CD14-positive monocyte (primary cell): ENCODE measurements around the gene SLC22A31. TPM values are rescaled to one million over a fixed set of nuclear protein-coding genes. Genes with fewer than 3 reads are reported as not detected.

ENCODE experiments used
- DNase-seq, 3 donors: peaks; one replicate each; pipeline ENCODE4 v3.0.0-alpha.2; 2011 to 2022
- H2AFZ ChIP-seq: 2 replicates; pipeline ENCODE4 v1.6.0; 2012; ENCODE audit warnings: mild to moderate bottlenecking, low read depth, low read length, inconsistent platforms; ENCODE audit not compliant: insufficient read depth, poor library complexity, severe bottlenecking
- H3K27ac ChIP-seq, 2 donors: 1 replicate in 1 of 2; 2 replicates in 1 of 2; pipeline ENCODE4 v1.5.1; 2012 to 2013; ENCODE audit warnings: low read length in 2 of 2, control low read depth in 1 of 2, inconsistent platforms in 1 of 2, low read depth in 1 of 2, mild to moderate bottlenecking in 1 of 2
- H3K27me3 ChIP-seq, 2 donors: one replicate each; pipeline versions ENCODE4 v1.6.0 to v1.6.1; 2011 to 2013; ENCODE audit warnings: low read length in 2 of 2; ENCODE audit not compliant: control insufficient read depth in 2 of 2, insufficient read depth in 2 of 2
- H3K36me3 ChIP-seq, 2 donors: replicated peaks in 1 of 2; 1 replicate in 1 of 2; 2 replicates in 1 of 2; pipeline versions ENCODE4 v1.5.1 to v1.6.1; 2012 to 2013; ENCODE audit warnings: low read length in 2 of 2, control low read depth in 1 of 2, inconsistent platforms in 1 of 2, mild to moderate bottlenecking in 1 of 2; ENCODE audit not compliant: insufficient read depth in 2 of 2, control insufficient read depth in 1 of 2
- H3K4me1 ChIP-seq, 2 donors: 1 replicate in 1 of 2; 2 replicates in 1 of 2; pipeline versions ENCODE4 v1.5.1 to v1.6.1; 2012 to 2013; ENCODE audit warnings: low read length in 2 of 2, control low read depth in 1 of 2, inconsistent platforms in 1 of 2, mild to moderate bottlenecking in 1 of 2, moderate library complexity in 1 of 2; ENCODE audit not compliant: insufficient read depth in 2 of 2, control insufficient read depth in 1 of 2
- H3K4me2 ChIP-seq: replicated peaks from 2 replicates; pipeline ENCODE3; 2012; ENCODE audit warnings: low read length, moderate library complexity, mild to moderate bottlenecking; ENCODE audit not compliant: poor library complexity, severe bottlenecking; ENCODE audit errors: extremely low read depth
- H3K4me3 ChIP-seq, 3 experiments: fragments of 200-600 bp in 1 of 3; sonication (generic) in 1 of 3; replicated peaks in 1 of 3; 1 replicate in 2 of 3; 2 replicates in 1 of 3; pipeline ENCODE4 v1.5.1; 2011 to 2013; ENCODE audit warnings: low read length in 3 of 3, mild to moderate bottlenecking in 3 of 3, control low read depth in 2 of 3, low read depth in 2 of 3, inconsistent platforms in 1 of 3, moderate library complexity in 1 of 3
- H3K79me2 ChIP-seq: 2 replicates; pipeline ENCODE4 v1.6.0; 2012; ENCODE audit warnings: mild to moderate bottlenecking, control low read depth, inconsistent platforms, low read length, moderate library complexity; ENCODE audit not compliant: insufficient read depth
- H3K9ac ChIP-seq: 2 replicates; pipeline ENCODE4 v1.6.0; 2017; ENCODE audit warnings: low read length, mild to moderate bottlenecking; ENCODE audit not compliant: insufficient read depth, poor library complexity, severe bottlenecking
- H3K9me3 ChIP-seq, 2 donors: replicated peaks in 1 of 2; 1 replicate in 1 of 2; 2 replicates in 1 of 2; pipeline versions ENCODE4 v1.5.1 to v1.6.1; 2012 to 2013; ENCODE audit warnings: low read length in 2 of 2, control low read depth in 1 of 2; ENCODE audit not compliant: control insufficient read depth in 1 of 2, insufficient read depth in 1 of 2
- H4K20me1 ChIP-seq: 2 replicates; pipeline ENCODE4 v1.6.0; 2012; ENCODE audit warnings: mild to moderate bottlenecking, low read length, control low read depth, moderate library complexity; ENCODE audit not compliant: insufficient read depth
- H3K27ac Mint-ChIP-seq, 7 donors: one replicate each; pipeline ENCODE4 v1.8.0; 2020; ENCODE audit warnings: mild to moderate bottlenecking in 7 of 7, mixed read lengths in 7 of 7, moderate library complexity in 6 of 7, inconsistent platforms in 2 of 7
- H3K27me3 Mint-ChIP-seq, 3 donors: one replicate each; pipeline ENCODE4 v1.8.0; 2021 to 2022; ENCODE audit warnings: low read depth in 3 of 3, mild to moderate bottlenecking in 3 of 3, mixed read lengths in 3 of 3, moderate library complexity in 3 of 3, inconsistent platforms in 1 of 3
- H3K36me3 Mint-ChIP-seq, 2 donors: one replicate each; pipeline ENCODE4 v1.8.0; 2020; ENCODE audit warnings: mixed read lengths in 2 of 2, inconsistent platforms in 1 of 2, mild to moderate bottlenecking in 1 of 2
- H3K4me1 Mint-ChIP-seq: one replicate; pipeline ENCODE4 v1.8.0; 2020; ENCODE audit warnings: mild to moderate bottlenecking, mixed read lengths
- H3K4me3 Mint-ChIP-seq, 2 donors: one replicate each; pipeline ENCODE4 v1.8.0; 2020; ENCODE audit warnings: mild to moderate bottlenecking in 2 of 2, mixed read lengths in 2 of 2, moderate library complexity in 1 of 2
- H3K9me3 Mint-ChIP-seq, 7 donors: one replicate each; pipeline ENCODE4 v1.8.0; 2020 to 2022; ENCODE audit warnings: mixed read lengths in 7 of 7, mild to moderate bottlenecking in 6 of 7, moderate library complexity in 6 of 7, inconsistent platforms in 2 of 7
- WGBS: methylation state at CpG from one replicate; pipeline ENCODE4 v1.1.5; 2013; ENCODE audit warnings: missing lambda C conversion rate; ENCODE audit not compliant: insufficient coverage; 5-methylcytosine and 5-hydroxymethylcytosine counted together
- intact Hi-C, 2 donors: fragments of 100-400 bp; cut with micrococcal nuclease; formaldehyde crosslinking; loops; one replicate each; pipeline versions ENCODE4 v1.15.0 to v1.15.1; 2023
- polyA plus RNA-seq, 3 donors: library from polyadenylated mRNA; depleted of rRNA in 1 of 3; unstranded in 2 of 3; stranded (reverse) in 1 of 3; fragments of 300-500 nt in 2 of 3; fragments of >200 nt in 1 of 3; fragmentation: Illumina TruSeq in 2 of 3; gene quantifications; 1 replicate in 2 of 3; 2 replicates in 1 of 3; pipeline ENCODE4 v1.2.3, GENCODE V29; 2012 to 2021
- TF ChIP-seq, protein P1 (sequence below): fragments of 200-600 bp; IDR thresholded peaks from one replicate; pipeline ENCODE4 v1.8.0; 2022; ENCODE audit warnings: antibody characterized with exemption, mild to moderate bottlenecking

SLC22A31 gene
- polyA plus RNA-seq, 3 donors = 0.29 TPM; not detected in 2

- H2AFZ ChIP-seq = no peak overlapping the region
- TF ChIP-seq, protein P1, sequence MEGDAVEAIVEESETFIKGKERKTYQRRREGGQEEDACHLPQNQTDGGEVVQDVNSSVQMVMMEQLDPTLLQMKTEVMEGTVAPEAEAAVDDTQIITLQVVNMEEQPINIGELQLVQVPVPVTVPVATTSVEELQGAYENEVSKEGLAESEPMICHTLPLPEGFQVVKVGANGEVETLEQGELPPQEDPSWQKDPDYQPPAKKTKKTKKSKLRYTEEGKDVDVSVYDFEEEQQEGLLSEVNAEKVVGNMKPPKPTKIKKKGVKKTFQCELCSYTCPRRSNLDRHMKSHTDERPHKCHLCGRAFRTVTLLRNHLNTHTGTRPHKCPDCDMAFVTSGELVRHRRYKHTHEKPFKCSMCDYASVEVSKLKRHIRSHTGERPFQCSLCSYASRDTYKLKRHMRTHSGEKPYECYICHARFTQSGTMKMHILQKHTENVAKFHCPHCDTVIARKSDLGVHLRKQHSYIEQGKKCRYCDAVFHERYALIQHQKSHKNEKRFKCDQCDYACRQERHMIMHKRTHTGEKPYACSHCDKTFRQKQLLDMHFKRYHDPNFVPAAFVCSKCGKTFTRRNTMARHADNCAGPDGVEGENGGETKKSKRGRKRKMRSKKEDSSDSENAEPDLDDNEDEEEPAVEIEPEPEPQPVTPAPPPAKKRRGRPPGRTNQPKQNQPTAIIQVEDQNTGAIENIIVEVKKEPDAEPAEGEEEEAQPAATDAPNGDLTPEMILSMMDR = no peak
- DNase-seq = no peak
- no peak overlapping the region for H3K27ac ChIP-seq
- WGBS = 87% methylated on average over 15 of the region's 23 CpGs
- peaks cover 18 to 24% of the 10 kb centered on the region in 2 donors for H3K4me1 ChIP-seq
- H3K36me3 Mint-ChIP-seq = no peaks in the 10 kb centered on the region
- H3K79me2 ChIP-seq = no peaks in the 10 kb centered on the region
- no peaks in the 10 kb centered on the region for H3K9me3 ChIP-seq
- H3K36me3 ChIP-seq = no peaks in the 10 kb centered on the region
- peaks cover 0 to 4% (median 0%) of the 10 kb centered on the region in 7 donors for H3K9me3 Mint-ChIP-seq
- no peak overlapping the region for H3K4me3 Mint-ChIP-seq
- H3K27ac Mint-ChIP-seq = peak overlapping the region in 1 of 7 donors; percentile 30
- no peak overlapping the region for H3K4me3 ChIP-seq
- no peak overlapping the region for H3K4me2 ChIP-seq
- no peak overlapping the region for H3K9ac ChIP-seq
- H3K4me1 Mint-ChIP-seq = peaks cover 6% of the 10 kb centered on the region
- H3K27me3 ChIP-seq = peaks cover 0 to 35% of the 10 kb centered on the region in 2 donors
- no peaks in the 10 kb centered on the region for H4K20me1 ChIP-seq
- intact Hi-C loops = loop anchor here in 1 of 2 donors (5.0 kb wide), 1 partner anchor 311 kb away; the partner anchor contains the start of genes GALNS and TRAPPC2L
- peaks cover 8 to 57% (median 24%) of the 10 kb centered on the region in 3 donors for H3K27me3 Mint-ChIP-seq
Observed at GRCh38 chr16:89168381-89169189, 31.8 kb downstream of the SLC22A31 start.

DNA sequence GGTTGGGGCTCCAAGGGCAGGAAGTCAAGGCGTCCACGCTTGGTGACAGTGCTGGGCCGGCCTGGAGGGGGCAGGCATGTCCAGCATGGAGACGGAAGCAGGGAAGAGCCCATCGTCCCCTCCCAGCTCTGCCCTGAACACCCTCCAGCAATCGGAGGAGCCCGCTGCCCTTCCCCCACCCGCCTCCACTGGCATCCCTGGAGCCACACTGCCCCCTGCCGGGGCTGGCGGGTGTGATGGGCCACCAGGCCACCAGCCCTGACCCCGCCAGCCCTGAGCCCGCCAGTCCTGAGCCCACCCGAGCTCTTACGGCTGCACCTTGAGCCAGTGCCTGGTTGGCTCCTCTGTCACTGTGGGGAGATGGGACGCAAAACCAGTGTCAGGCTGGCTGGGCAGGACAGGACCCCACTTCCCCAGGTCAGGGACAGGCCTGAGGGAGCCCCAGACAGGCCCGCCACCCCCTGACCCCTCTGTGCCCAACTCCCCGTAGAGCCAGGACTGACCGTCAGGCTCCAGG, 32.9 kb downstream of the SLC22A31 start:
- WGBS = 9% methylated on average over 12 of the region's 18 CpGs
- Mint-ChIP-seq H3K36me3 (no peaks in the 10 kb centered on the region), H3K4me3 (no peak overlapping the region), H3K27me3 (peaks cover 8 to 49% (median 26%) of the 10 kb centered on the region in 3 donors), H3K4me1 (peaks cover 6% of the 10 kb centered on the region), H3K9me3 (peaks cover 0 to 4% (median 0%) of the 10 kb centered on the region in 7 donors), H3K27ac (no peak overlapping the region)
- H3K4me3 ChIP-seq = no peak overlapping the region
- H3K79me2 ChIP-seq = no peaks in the 10 kb centered on the region
- H3K9me3 ChIP-seq = no peaks in the 10 kb centered on the region
- H3K36me3 ChIP-seq = no peaks in the 10 kb centered on the region
- no peaks in the 10 kb centered on the region for H4K20me1 ChIP-seq
- H3K27ac ChIP-seq = no peak overlapping the region
- peak; percentile 78 to 81 (median 79) for DNase-seq
- H3K27me3 ChIP-seq = peaks cover 0 to 27% of the 10 kb centered on the region in 2 donors
- intact Hi-C loops = loop anchor here (1.0 to 5.0 kb wide), 4 partner anchors 225 to 430 kb away; partner anchors contain the start of genes GALNS (in 1 of the 2) and TRAPPC2L (in 1 of the 2)
- TF ChIP-seq, protein P1 = peak; percentile 94
- H2AFZ ChIP-seq = no peak overlapping the region
- H3K9ac ChIP-seq = no peak overlapping the region
- H3K4me1 ChIP-seq = peaks cover 18 to 24% of the 10 kb centered on the region in 2 donors
- H3K4me2 ChIP-seq = peak overlapping the region; percentile 49
